ENCODE results near the gene CRYBB1.

- TF ChIP-seq REST (IDR thresholded peaks at IDR 0.05; ENCODE audit: insufficient read depth in 1 of 2, low read depth in 2 of 2, low read length in 2 of 2) (no peak), POLR2AphosphoS5 (IDR thresholded peaks at IDR 0.05; ENCODE audit: low read depth, low read length) (no peak), SIN3A (IDR thresholded peaks at IDR 0.05; ENCODE audit: borderline replicate concordance, insufficient read depth, low read length) (no peak), TAF1 (IDR thresholded peaks at IDR 0.05; ENCODE audit: borderline replicate concordance, insufficient read depth, low read length) (no peak), FOXP2 (optimal IDR thresholded peaks at IDR 0.05; ENCODE audit: borderline replicate concordance, extremely low read depth, extremely low read length, insufficient read depth) (no peak)
Measured at GRCh38 chr22:26618455-26618854, 628 bp upstream of the CRYBB1 start.

Data from PFSK-1 (cell line).